ENCODE data around the gene TMEM196.

TMEM196 gene

DNA sequence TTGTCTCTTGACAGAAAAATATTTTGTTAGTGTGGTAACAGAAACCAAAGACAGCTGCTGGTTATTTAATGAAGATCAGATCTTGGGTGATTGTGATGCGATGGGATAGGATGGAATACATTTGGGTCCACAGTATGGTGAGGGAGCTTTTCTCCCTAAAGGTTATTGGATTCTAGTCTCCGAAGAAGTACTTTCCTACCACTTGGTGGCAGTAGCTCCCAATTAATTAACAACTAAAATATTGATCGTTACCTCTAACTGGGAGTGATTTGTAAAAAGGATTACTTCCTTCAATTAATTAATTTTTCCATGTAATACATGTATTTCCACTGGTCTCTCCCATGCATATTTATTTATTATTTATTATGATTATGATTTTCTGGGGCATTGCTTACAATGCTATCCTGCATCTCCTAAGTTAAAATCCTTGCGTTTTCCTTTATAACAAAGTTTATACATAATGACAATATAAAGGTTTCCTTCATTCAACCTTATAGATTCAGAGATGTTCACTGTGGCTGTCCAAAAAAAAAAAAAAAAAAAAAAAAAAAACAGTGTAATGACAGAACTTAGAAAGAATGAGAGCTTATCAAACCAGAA, 25.6 kb downstream of the TMEM196 start:
- no peak for TF ChIP-seq CTCF (IDR thresholded peaks at IDR 0.05)
- no peak overlapping the region for H3K4me3 ChIP-seq
- H3K27ac ChIP-seq = no peak overlapping the region
- no peak for DNase-seq (ENCODE audit: low spot score)

DNA sequence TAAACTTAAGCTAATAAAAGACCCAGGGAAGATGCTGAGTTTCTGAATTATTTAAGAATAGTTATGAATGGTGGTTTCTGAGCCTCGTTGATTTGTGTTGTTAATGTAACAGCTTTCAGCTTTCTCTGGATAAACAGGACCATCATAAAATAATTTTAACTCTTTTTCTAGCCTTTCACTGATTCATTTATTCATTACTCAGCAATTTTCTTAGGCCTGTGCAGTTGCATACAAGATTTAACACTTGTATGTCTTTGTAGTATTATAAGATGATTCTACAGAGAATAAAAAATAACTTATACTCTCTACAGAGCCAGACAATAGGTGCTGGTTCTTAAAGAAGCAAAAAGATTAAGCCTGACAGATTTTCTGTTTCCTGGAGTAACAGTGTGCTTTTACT, 29.3 kb downstream of the TMEM196 start:
- no peak for DNase-seq (ENCODE audit: low spot score)
- TF ChIP-seq CTCF (IDR thresholded peaks at IDR 0.05) = no peak
- H3K4me3 ChIP-seq = no peak overlapping the region
- H3K27ac ChIP-seq = no peak overlapping the region

- no peak overlapping the region for H3K4me3 ChIP-seq
- no peak for TF ChIP-seq CTCF (IDR thresholded peaks at IDR 0.05)
- no peak overlapping the region for H3K27ac ChIP-seq
- no peak for DNase-seq (ENCODE audit: low spot score)
These were observed 44.7 kb downstream of the TMEM196 start for GRCh38 chr7:19728716-19729115.

DNA sequence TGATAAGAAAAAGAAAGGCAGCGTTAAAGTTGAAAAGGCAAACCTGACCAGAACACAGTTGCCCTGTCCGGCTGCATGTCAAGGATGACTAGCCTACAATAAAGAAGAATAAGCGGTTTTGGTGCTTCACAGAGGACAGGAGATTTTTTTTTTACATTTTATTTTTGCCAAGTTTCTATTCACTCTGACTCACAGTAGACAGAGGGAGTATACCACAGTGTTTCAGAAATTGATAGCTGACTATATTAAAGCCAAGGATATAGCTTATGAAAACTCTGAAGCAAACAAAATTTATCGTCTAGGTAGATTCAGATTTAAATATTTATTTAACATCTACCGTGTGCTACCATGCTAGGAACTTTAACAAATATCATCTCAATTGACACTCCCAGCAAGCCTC, 47.6 kb downstream of the TMEM196 start:
- no peak for DNase-seq (ENCODE audit: low spot score)
- Histone ChIP-seq H3K4me3 (no peak overlapping the region), H3K27ac (no peak overlapping the region)
- TF ChIP-seq CTCF (IDR thresholded peaks at IDR 0.05) = no peak

DNA sequence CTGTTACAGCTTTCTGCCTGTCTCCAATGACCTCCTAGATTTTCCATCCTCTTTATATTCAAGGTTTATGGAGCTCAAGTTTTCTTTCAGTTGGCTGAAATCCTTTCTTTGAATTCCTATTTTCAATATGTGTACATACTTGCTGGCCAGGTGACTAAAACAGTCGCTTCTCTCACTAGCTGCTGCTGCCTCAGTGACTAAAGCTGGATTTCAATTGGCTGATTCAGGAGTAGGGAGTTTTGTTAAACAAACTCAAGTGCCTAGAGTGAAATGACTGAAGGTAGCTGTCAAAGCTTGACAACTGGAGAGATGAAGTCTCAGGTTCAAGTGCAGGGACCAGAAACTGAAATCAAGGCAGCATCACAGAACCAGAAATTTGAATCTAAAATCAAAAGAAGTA, 57.9 kb downstream of the TMEM196 start:
- no peak for DNase-seq (ENCODE audit: low spot score)
- TF ChIP-seq CTCF (IDR thresholded peaks at IDR 0.05) = no peak
- H3K4me3 ChIP-seq = no peak overlapping the region
- H3K27ac ChIP-seq = no peak overlapping the region

- peak; percentile 42 for TF ChIP-seq CTCF (IDR thresholded peaks at IDR 0.05)
- DNase-seq (ENCODE audit: low spot score) = no peak
- no peak overlapping the region for H3K27ac ChIP-seq
- H3K4me3 ChIP-seq = no peak overlapping the region
These were observed 59.7 kb downstream of the TMEM196 start for GRCh38 chr7:19713676-19714075.

DNA sequence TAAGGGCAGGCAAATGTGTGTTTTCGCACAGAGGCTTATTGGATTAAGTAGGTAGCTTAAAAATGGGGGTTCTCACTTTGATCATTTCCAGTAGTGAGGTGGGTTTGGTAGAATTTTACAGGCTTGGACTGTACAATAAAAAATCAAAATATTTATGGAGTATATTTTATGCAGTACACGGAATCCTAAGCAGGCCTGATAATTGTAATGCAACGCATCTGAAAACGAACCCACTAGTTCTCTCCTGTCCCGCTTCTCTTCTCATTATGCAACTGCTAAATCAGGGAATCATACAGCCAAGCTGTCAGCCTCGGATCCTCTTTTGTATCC, 64.2 kb downstream of the TMEM196 start:
- DNase-seq (ENCODE audit: low spot score) = no peak
- peak overlapping the region; percentile 89 for H3K4me3 ChIP-seq
- peak overlapping the region; percentile 65 to 83 for H3K27ac ChIP-seq
- no peak for TF ChIP-seq CTCF (IDR thresholded peaks at IDR 0.05)
